ENCODE data around the gene PRMT1. TPM values are rescaled to one million over a fixed set of nuclear protein-coding genes. Genes with fewer than 3 reads are reported as not detected.

The PRMT1 gene
- total RNA-seq, 1 donor from 2014 or later, result 235 TPM

- FAIRE-seq, result no peak
- peak overlapping the region; percentile 44 for H3K27ac ChIP-seq (ENCODE audit: low read depth, low read length)
- peaks cover 16% of the 10 kb centered on the region for H3K36me3 Mint-ChIP-seq (ENCODE audit: low read depth, unreplicated experiment)
- peak overlapping the region; percentile 94 for H3K4me2 ChIP-seq (ENCODE audit: low read length)
- H3K27me3 ChIP-seq (ENCODE audit: insufficient read depth, low read length), result no peaks in the 10 kb centered on the region
- TF ChIP-seq CTCF (IDR thresholded peaks at IDR 0.05; ENCODE audit: insufficient read depth, low read depth, low read length), result no peak
- TF ChIP-seq EZH2 (IDR thresholded peaks at IDR 0.05; ENCODE audit: insufficient read depth, low read length), result no peak
- H3K27me3 Mint-ChIP-seq (ENCODE audit: low read depth, unreplicated experiment), result no peaks in the 10 kb centered on the region
- peak overlapping the region; percentile 94 for H3K4me3 ChIP-seq (ENCODE audit: insufficient read depth, low read depth, low read length)
- H2AFZ ChIP-seq (ENCODE audit: low read depth, low read length), result peak overlapping the region; percentile 81
- DNase-seq (ENCODE audit: low read depth), result no peak
- peak overlapping the region; percentile 100 for H3K4me3 Mint-ChIP-seq (ENCODE audit: unreplicated experiment)
- H3K27ac Mint-ChIP-seq (ENCODE audit: unreplicated experiment), result peak overlapping the region; percentile 98
- no peaks in the 10 kb centered on the region for H3K9me3 Mint-ChIP-seq (ENCODE audit: unreplicated experiment)
- H4K20me1 ChIP-seq (ENCODE audit: insufficient read depth, low read length), result peaks cover 22% of the 10 kb centered on the region
- peak overlapping the region; percentile 92 for H3K9ac ChIP-seq (ENCODE audit: low read length)
- H3K4me1 ChIP-seq (ENCODE audit: insufficient read depth, low read length), result peaks cover 21% of the 10 kb centered on the region
- peaks cover 4% of the 10 kb centered on the region for H3K9me3 ChIP-seq (ENCODE audit: insufficient read depth, low read depth, low read length)
- H3K4me1 Mint-ChIP-seq (ENCODE audit: low read depth, unreplicated experiment), result peaks cover 9% of the 10 kb centered on the region
- H3K79me2 ChIP-seq (ENCODE audit: insufficient read depth, low read length), result peaks cover 43% of the 10 kb centered on the region
- H3K36me3 ChIP-seq (ENCODE audit: insufficient read depth, low read length), result peaks cover 16% of the 10 kb centered on the region
Measured at GRCh38 chr19:49665036-49665350, 12.1 kb upstream of the PRMT1 start.

- Mint-ChIP-seq H3K9me3 (ENCODE audit: unreplicated experiment) (no peaks in the 10 kb centered on the region), H3K4me3 (ENCODE audit: unreplicated experiment) (peak within 1 kb of the TSS; percentile 100), H3K4me1 (ENCODE audit: low read depth, unreplicated experiment) (peaks cover 9% of the 10 kb centered on the region), H3K27me3 (ENCODE audit: low read depth, unreplicated experiment) (no peaks in the 10 kb centered on the region), H3K36me3 (ENCODE audit: low read depth, unreplicated experiment) (peaks cover 12% of the 10 kb centered on the region), H3K27ac (ENCODE audit: unreplicated experiment) (peak within 1 kb of the TSS; percentile 98)
- H3K4me2 ChIP-seq (ENCODE audit: low read length), result peak within 1 kb of the TSS; percentile 94
- peaks cover 12% of the 10 kb centered on the region for H3K36me3 ChIP-seq (ENCODE audit: insufficient read depth, low read length)
- H3K27me3 ChIP-seq (ENCODE audit: insufficient read depth, low read length), result no peaks in the 10 kb centered on the region
- H3K9me3 ChIP-seq (ENCODE audit: insufficient read depth, low read depth, low read length), result no peaks in the 10 kb centered on the region
- H3K27ac ChIP-seq (ENCODE audit: low read depth, low read length), result peak within 1 kb of the TSS; percentile 52
- FAIRE-seq (peak; percentile 54), DNase-seq (ENCODE audit: low read depth) (peak; percentile 81)
- H3K9ac ChIP-seq (ENCODE audit: low read length), result peak within 1 kb of the TSS; percentile 92
- H3K4me3 ChIP-seq (ENCODE audit: insufficient read depth, low read depth, low read length), result peak within 1 kb of the TSS; percentile 94
- H2AFZ ChIP-seq (ENCODE audit: low read depth, low read length), result peak within 1 kb of the TSS; percentile 81
- peaks cover 21% of the 10 kb centered on the region for H3K4me1 ChIP-seq (ENCODE audit: insufficient read depth, low read length)
- peaks cover 43% of the 10 kb centered on the region for H3K79me2 ChIP-seq (ENCODE audit: insufficient read depth, low read length)
- no peak for TF ChIP-seq CTCF (IDR thresholded peaks at IDR 0.05; ENCODE audit: insufficient read depth, low read depth, low read length)
- TF ChIP-seq EZH2 (IDR thresholded peaks at IDR 0.05; ENCODE audit: insufficient read depth, low read length), result no peak
- H4K20me1 ChIP-seq (ENCODE audit: insufficient read depth, low read length), result peaks cover 19% of the 10 kb centered on the region
Measured at GRCh38 chr19:49665351-49666119, 11.5 kb upstream of the PRMT1 start, which contains the start of the genes BCL2L12 and IRF3. BCL2L12 (plus strand) TSS chr19:49665933; CDS start chr19:49666693, 760 bp downstream. IRF3 (minus strand) TSS chr19:49665857; CDS start chr19:49664838, 1,019 bp downstream.

GRCh38 chr19:49666120-49666444 lies 11.0 kb upstream of the PRMT1 start:
- Mint-ChIP-seq H3K9me3 (ENCODE audit: unreplicated experiment) (no peaks in the 10 kb centered on the region), H3K4me3 (ENCODE audit: unreplicated experiment) (peak overlapping the region; percentile 100), H3K27ac (ENCODE audit: unreplicated experiment) (peak overlapping the region; percentile 98), H3K36me3 (ENCODE audit: low read depth, unreplicated experiment) (peaks cover 12% of the 10 kb centered on the region), H3K27me3 (ENCODE audit: low read depth, unreplicated experiment) (no peaks in the 10 kb centered on the region), H3K4me1 (ENCODE audit: low read depth, unreplicated experiment) (peaks cover 9% of the 10 kb centered on the region)
- Histone ChIP-seq H3K27ac (ENCODE audit: low read depth, low read length) (peak overlapping the region; percentile 52), H3K4me3 (ENCODE audit: insufficient read depth, low read depth, low read length) (peak overlapping the region; percentile 94), H4K20me1 (ENCODE audit: insufficient read depth, low read length) (peaks cover 19% of the 10 kb centered on the region), H3K4me1 (ENCODE audit: insufficient read depth, low read length) (peaks cover 21% of the 10 kb centered on the region), H3K4me2 (ENCODE audit: low read length) (peak overlapping the region; percentile 94), H3K36me3 (ENCODE audit: insufficient read depth, low read length) (peaks cover 12% of the 10 kb centered on the region), H3K9ac (ENCODE audit: low read length) (peak overlapping the region; percentile 92), H2AFZ (ENCODE audit: low read depth, low read length) (peak overlapping the region; percentile 44), H3K27me3 (ENCODE audit: insufficient read depth, low read length) (no peaks in the 10 kb centered on the region), H3K79me2 (ENCODE audit: insufficient read depth, low read length) (peaks cover 43% of the 10 kb centered on the region), H3K9me3 (ENCODE audit: insufficient read depth, low read depth, low read length) (no peaks in the 10 kb centered on the region)
- no peak for TF ChIP-seq CTCF (IDR thresholded peaks at IDR 0.05; ENCODE audit: insufficient read depth, low read depth, low read length)
- TF ChIP-seq EZH2 (IDR thresholded peaks at IDR 0.05; ENCODE audit: insufficient read depth, low read length), result no peak
- FAIRE-seq (no peak), DNase-seq (ENCODE audit: low read depth) (no peak)

Measured in astrocyte (in vitro differentiated cells and primary cell).